ENCODE results near the gene LRMDA. TPM values are rescaled to one million over a fixed set of nuclear protein-coding genes. Genes with fewer than 3 reads are reported as not detected.

The LRMDA gene
- total RNA-seq, 4 donors from 2014 or later = 1.5 to 15.7 (median 4.6) TPM

- H3K27me3 ChIP-seq = no peaks in the 10 kb centered on the region
- no peak overlapping the region for H3K27ac ChIP-seq
- no peaks in the 10 kb centered on the region for H3K9me3 ChIP-seq
- no peak for TF ChIP-seq CTCF (IDR thresholded peaks at IDR 0.05)
- TF ChIP-seq POLR2A (IDR thresholded peaks at IDR 0.05) = no peak
- intact Hi-C loops (cut with DNase I; ENCODE audit: low total_unique reads) = no loop called here
- no peaks in the 10 kb centered on the region for H3K4me1 ChIP-seq
- no peak for DNase-seq
- no peak overlapping the region for H3K4me3 ChIP-seq
- no peaks in the 10 kb centered on the region for H3K36me3 ChIP-seq
Measured at GRCh38 chr10:75417522-75417927, 13.9 kb upstream of the LRMDA start.

GRCh38 chr10:75418293-75418692 lies 13.1 kb upstream of the LRMDA start:
- no peaks in the 10 kb centered on the region for H3K36me3 ChIP-seq
- no peak for TF ChIP-seq CTCF (IDR thresholded peaks at IDR 0.05)
- TF ChIP-seq POLR2A (IDR thresholded peaks at IDR 0.05) = no peak
- DNase-seq = no peak
- no peaks in the 10 kb centered on the region for H3K27me3 ChIP-seq
- no peaks in the 10 kb centered on the region for H3K4me1 ChIP-seq
- intact Hi-C loops (cut with DNase I; ENCODE audit: low total_unique reads) = no loop called here
- H3K27ac ChIP-seq = no peak overlapping the region
- H3K4me3 ChIP-seq = no peak overlapping the region
- no peaks in the 10 kb centered on the region for H3K9me3 ChIP-seq

- DNase-seq = no peak
- TF ChIP-seq POLR2A (IDR thresholded peaks at IDR 0.05) (no peak), CTCF (IDR thresholded peaks at IDR 0.05) (no peak)
- Histone ChIP-seq H3K27ac (no peak overlapping the region), H3K36me3 (no peaks in the 10 kb centered on the region), H3K27me3 (no peaks in the 10 kb centered on the region), H3K4me1 (no peaks in the 10 kb centered on the region), H3K4me3 (no peak overlapping the region), H3K9me3 (no peaks in the 10 kb centered on the region)
- intact Hi-C loops (cut with DNase I; ENCODE audit: low total_unique reads) = no loop called here
Measured at GRCh38 chr10:75418712-75419111, 12.7 kb upstream of the LRMDA start.

DNA sequence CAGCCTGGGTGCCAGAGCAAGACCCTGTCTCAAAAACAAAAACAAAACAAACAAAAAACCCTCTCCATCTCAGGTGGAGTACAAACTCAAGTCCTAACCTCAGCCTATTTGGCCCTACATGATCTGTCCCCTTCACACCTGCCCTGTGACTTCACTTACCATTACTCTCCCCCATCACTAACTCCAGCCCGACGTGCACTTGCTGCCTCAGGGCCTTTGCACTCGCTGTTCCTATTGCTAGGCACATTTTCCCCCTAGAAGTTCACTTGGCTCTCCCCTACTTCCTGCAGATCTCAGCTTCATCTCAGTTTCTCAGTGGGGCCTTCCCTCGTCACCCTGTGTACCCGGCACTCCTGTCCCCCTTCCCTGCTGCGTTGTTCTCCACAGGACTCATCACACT lies 8.5 kb upstream of the LRMDA start:
- H3K36me3 ChIP-seq = no peaks in the 10 kb centered on the region
- intact Hi-C loops (cut with DNase I; ENCODE audit: low total_unique reads) = no loop called here
- H3K27ac ChIP-seq = no peak overlapping the region
- no peaks in the 10 kb centered on the region for H3K9me3 ChIP-seq
- H3K27me3 ChIP-seq = no peaks in the 10 kb centered on the region
- TF ChIP-seq CTCF (IDR thresholded peaks at IDR 0.05) (no peak), POLR2A (IDR thresholded peaks at IDR 0.05) (no peak)
- no peak overlapping the region for H3K4me3 ChIP-seq
- DNase-seq = no peak
- H3K4me1 ChIP-seq = no peaks in the 10 kb centered on the region

GRCh38 chr10:75424571-75424970 lies 6.9 kb upstream of the LRMDA start:
- no peak for DNase-seq
- intact Hi-C loops (cut with DNase I; ENCODE audit: low total_unique reads) = no loop called here
- Histone ChIP-seq H3K9me3 (no peaks in the 10 kb centered on the region), H3K27ac (no peak overlapping the region), H3K4me1 (no peaks in the 10 kb centered on the region), H3K27me3 (no peaks in the 10 kb centered on the region), H3K36me3 (no peaks in the 10 kb centered on the region), H3K4me3 (no peak overlapping the region)
- TF ChIP-seq CTCF (IDR thresholded peaks at IDR 0.05) (no peak), POLR2A (IDR thresholded peaks at IDR 0.05) (no peak)
